PC-9 (cell line): ENCODE measurements around the gene IDI1. TPM values are rescaled to one million over a fixed set of nuclear protein-coding genes. Genes with fewer than 3 reads are reported as not detected.
"Not testable (repeated sequence)": the region's sequence is repeated elsewhere in the genome, so short reads cannot be mapped to it uniquely, and the experiment has no call there.

ENCODE experiments used
- BruUV-seq: library from RNA; stranded (reverse); fragments of 400-500 nt; replicated peaks from 2 replicates; lab custom pipeline; 2021; lab: Mats Ljungman, UMichigan
- CTCF ChIA-PET: fragments of 300-600 bp; sonication (Branson Sonifier 250); formaldehyde crosslinking; loops from one replicate; lab custom pipeline; 2022; ENCODE audit warnings: antibody characterized with exemption; lab: Charles Lee
- POLR2A ChIA-PET: fragments of 300-600 bp; sonication (Branson Sonifier 250); formaldehyde crosslinking; loops from one replicate; lab custom pipeline; 2022; ENCODE audit warnings: antibody characterized with exemption; ENCODE audit not compliant: unreplicated experiment; lab: Charles Lee
- DNase-seq, 2 experiments: peaks; one replicate each; pipeline versions ENCODE4 v3.0.0 to v3.0.0-alpha.2; 2015 to 2022; ENCODE audit warnings: mixed read lengths in 1 of 2
- H2AFZ ChIP-seq: fragments of 200-600 bp; sonication (generic); 2 replicates; pipeline ENCODE4 v1.8.1; 2017; ENCODE audit warnings: antibody characterized with exemption
- H3F3A ChIP-seq: fragments of 200-600 bp; sonication (generic); 2 replicates; pipeline ENCODE4 v1.8.1; 2017; ENCODE audit warnings: antibody characterized with exemption, mild to moderate bottlenecking, low read depth; ENCODE audit not compliant: insufficient read depth
- H3K27ac ChIP-seq: fragments of 200-600 bp; sonication (generic); 2 replicates; pipeline ENCODE4 v1.6.1; 2016; ENCODE audit warnings: mixed run types
- H3K27me3 ChIP-seq: fragments of 200-600 bp; sonication (generic); 2 replicates; pipeline ENCODE4 v1.6.1; 2016; ENCODE audit warnings: low read depth, mixed run types; ENCODE audit not compliant: insufficient read depth
- H3K36me3 ChIP-seq: fragments of 200-600 bp; sonication (generic); 2 replicates; pipeline ENCODE4 v1.6.1; 2016; ENCODE audit warnings: low read depth, mixed run types
- H3K4me1 ChIP-seq: fragments of 200-600 bp; sonication (generic); replicated peaks from 2 replicates; pipeline ENCODE4 v1.6.1; 2016; ENCODE audit warnings: mixed run types; ENCODE audit not compliant: insufficient read depth
- H3K4me2 ChIP-seq: fragments of 200-600 bp; sonication (generic); 2 replicates; pipeline ENCODE4 v1.6.1; 2017; ENCODE audit warnings: mixed run types
- H3K4me3 ChIP-seq: fragments of 200-600 bp; sonication (generic); 2 replicates; pipeline ENCODE4 v1.6.1; 2016; ENCODE audit warnings: mixed run types
- H3K79me2 ChIP-seq: fragments of 200-600 bp; sonication (generic); 2 replicates; pipeline ENCODE4 v1.6.1; 2017; ENCODE audit warnings: low read depth, mixed run types
- H3K9me2 ChIP-seq: fragments of 200-600 bp; sonication (generic); 2 replicates; pipeline ENCODE4 v1.8.1; 2017; ENCODE audit warnings: mild to moderate bottlenecking; ENCODE audit not compliant: insufficient read depth
- H3K9me3 ChIP-seq: fragments of 200-600 bp; sonication (generic); 2 replicates; pipeline ENCODE4 v1.8.1; 2016; ENCODE audit warnings: low read depth; ENCODE audit not compliant: insufficient read depth
- H4K20me1 ChIP-seq: fragments of 200-600 bp; sonication (generic); 2 replicates; pipeline ENCODE4 v1.8.1; 2017; ENCODE audit not compliant: insufficient read depth
- EZH2 ChIP-seq: fragments of 200-600 bp; sonication (generic); IDR thresholded peaks from 2 replicates; pipeline ENCODE4 v1.8.0; 2017; ENCODE audit warnings: antibody characterized with exemption, low read depth
- intact Hi-C: fragments of 100-400 bp; cut with micrococcal nuclease; formaldehyde crosslinking; loops from one replicate; pipeline ENCODE4 v1.10.0; 2022; ENCODE audit not compliant: unreplicated experiment
- total RNA-seq: library from RNA; stranded (reverse); gene quantifications from 2 replicates; pipeline ENCODE4 v1.2.3, GENCODE V29; 2021
- TF ChIP-seq, protein P1 (sequence below): fragments of 200-600 bp; sonication (generic); conservative IDR thresholded peaks from 2 replicates; pipeline ENCODE4 v1.6.1; 2017; ENCODE audit warnings: mixed run types, antibody characterized with exemption, mild to moderate bottlenecking, moderate library complexity

The IDI1 gene
- total RNA-seq, 1 experiment from 2014 or later = 57.7 TPM

DNA sequence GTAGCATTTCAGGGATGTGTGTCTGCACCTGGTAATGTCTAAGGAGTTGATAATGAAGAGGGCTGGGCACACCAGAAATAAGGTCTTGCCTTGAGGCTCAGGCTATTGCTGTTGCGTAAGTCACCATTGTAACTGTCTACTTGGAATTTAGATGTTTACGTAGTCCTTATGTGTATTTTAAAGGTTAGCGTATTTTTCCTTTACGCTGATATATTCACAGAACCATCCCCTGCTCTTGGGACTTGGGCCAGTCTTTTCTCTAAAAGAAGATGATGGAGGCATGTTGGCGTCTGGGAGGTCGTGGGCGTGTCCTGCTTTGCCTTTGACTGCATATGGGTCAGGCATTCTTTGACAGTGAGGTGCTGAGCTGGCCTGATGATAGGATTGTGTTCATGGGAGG lies 22.0 kb upstream of the IDI1 start:
- H3K9me2 ChIP-seq = no peaks in the 10 kb centered on the region
- POLR2A ChIA-PET = no interaction called here
- no peak overlapping the region for H3K4me2 ChIP-seq
- H3K79me2 ChIP-seq = 0 out of 2 replicates have a peak, but pooled peaks cover 3% of the 10 kb centered on the region
- no TSS peak for BruUV-seq
- no peaks in the 10 kb centered on the region for H3F3A ChIP-seq
- intact Hi-C loops = no loop called here
- H3K36me3 ChIP-seq = no peaks in the 10 kb centered on the region
- H3K4me3 ChIP-seq = no peak overlapping the region
- DNase-seq = no peak
- no peaks in the 10 kb centered on the region; the same call in 1 of the 2 replicates for H4K20me1 ChIP-seq
- H3K9me3 ChIP-seq = no peaks in the 10 kb centered on the region
- H2AFZ ChIP-seq = no peak overlapping the region
- no peak overlapping the region for H3K27ac ChIP-seq
- H3K27me3 ChIP-seq = no peaks in the 10 kb centered on the region
- CTCF ChIA-PET = no interaction called here
- no peak for TF ChIP-seq EZH2
- H3K4me1 ChIP-seq = no peaks in the 10 kb centered on the region

DNA sequence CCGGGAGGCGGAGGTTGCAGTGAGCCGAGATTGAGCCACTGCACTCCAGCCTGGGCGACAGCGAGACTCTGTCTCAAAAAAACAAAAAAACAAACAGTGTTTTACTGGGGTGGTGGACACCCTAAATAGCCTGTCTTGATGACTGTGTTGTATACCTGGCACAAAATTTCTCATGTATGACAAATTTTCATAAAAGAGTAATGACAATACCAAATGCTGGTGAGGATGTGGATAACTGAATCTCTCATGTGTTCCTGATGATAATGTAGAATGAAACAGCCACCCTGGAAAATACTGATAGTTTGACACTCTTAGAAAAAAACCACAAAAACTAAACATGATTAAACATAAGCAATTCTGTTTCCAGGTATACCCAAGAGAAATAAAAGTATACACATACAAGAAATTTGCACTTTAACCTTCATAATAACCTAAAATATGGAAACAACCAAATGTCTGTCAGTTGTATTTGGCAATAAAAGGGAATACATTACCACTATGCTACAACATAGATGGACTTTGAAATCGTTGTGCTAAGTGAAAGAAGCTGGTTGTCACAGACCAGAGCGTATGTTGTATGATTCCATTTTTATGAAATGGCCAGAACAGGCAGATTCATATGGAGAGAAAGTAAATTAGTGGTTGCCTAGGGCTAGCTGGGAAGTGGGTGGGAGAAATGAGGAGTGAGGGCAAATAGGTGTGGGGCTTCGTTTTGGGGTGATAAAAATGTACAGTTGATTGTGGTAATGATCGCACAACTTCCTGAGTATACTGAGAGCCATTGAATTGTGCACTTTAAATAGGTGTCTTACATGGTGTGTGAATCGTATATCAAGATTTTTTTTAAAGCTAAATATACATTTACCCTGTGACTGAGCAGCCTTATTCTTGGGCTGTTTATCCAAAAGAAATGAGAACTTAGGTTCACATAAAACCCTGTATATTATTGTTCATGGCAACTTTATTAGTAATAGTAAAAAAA lies 19.8 kb upstream of the IDI1 start:
- H3K27ac ChIP-seq = no peak overlapping the region
- no peaks in the 10 kb centered on the region for H3F3A ChIP-seq
- H3K79me2 ChIP-seq = 0 out of 2 replicates have a peak, but pooled peaks cover 3% of the 10 kb centered on the region
- H3K9me2 ChIP-seq = no peaks in the 10 kb centered on the region
- TF ChIP-seq, protein P1, sequence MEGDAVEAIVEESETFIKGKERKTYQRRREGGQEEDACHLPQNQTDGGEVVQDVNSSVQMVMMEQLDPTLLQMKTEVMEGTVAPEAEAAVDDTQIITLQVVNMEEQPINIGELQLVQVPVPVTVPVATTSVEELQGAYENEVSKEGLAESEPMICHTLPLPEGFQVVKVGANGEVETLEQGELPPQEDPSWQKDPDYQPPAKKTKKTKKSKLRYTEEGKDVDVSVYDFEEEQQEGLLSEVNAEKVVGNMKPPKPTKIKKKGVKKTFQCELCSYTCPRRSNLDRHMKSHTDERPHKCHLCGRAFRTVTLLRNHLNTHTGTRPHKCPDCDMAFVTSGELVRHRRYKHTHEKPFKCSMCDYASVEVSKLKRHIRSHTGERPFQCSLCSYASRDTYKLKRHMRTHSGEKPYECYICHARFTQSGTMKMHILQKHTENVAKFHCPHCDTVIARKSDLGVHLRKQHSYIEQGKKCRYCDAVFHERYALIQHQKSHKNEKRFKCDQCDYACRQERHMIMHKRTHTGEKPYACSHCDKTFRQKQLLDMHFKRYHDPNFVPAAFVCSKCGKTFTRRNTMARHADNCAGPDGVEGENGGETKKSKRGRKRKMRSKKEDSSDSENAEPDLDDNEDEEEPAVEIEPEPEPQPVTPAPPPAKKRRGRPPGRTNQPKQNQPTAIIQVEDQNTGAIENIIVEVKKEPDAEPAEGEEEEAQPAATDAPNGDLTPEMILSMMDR = no peak
- no peak for TF ChIP-seq EZH2
- POLR2A ChIA-PET = interaction anchor here (0.9 kb wide), 1 partner anchor 42 kb away, joined by 8 read pairs; no protein-coding TSS in a partner anchor
- no TSS peak for BruUV-seq
- H3K4me1 ChIP-seq = no peaks in the 10 kb centered on the region
- no peaks in the 10 kb centered on the region; the same call in 1 of the 2 replicates for H4K20me1 ChIP-seq
- no peaks in the 10 kb centered on the region for H3K27me3 ChIP-seq
- no peak for DNase-seq
- no peaks in the 10 kb centered on the region for H3K36me3 ChIP-seq
- intact Hi-C loops = no loop called here
- CTCF ChIA-PET = no interaction called here
- no peaks in the 10 kb centered on the region for H3K9me3 ChIP-seq
- no peak overlapping the region for H3K4me2 ChIP-seq
- H2AFZ ChIP-seq = no peak overlapping the region
- H3K4me3 ChIP-seq = no peak overlapping the region

- H3F3A ChIP-seq, H3K4me3 ChIP-seq, BruUV-seq, intact Hi-C loops, H3K27ac ChIP-seq, DNase-seq, H3K27me3 ChIP-seq, H3K36me3 ChIP-seq, H3K79me2 ChIP-seq, POLR2A ChIA-PET, H3K9me3 ChIP-seq, CTCF ChIA-PET, H4K20me1 ChIP-seq, H3K4me2 ChIP-seq, H2AFZ ChIP-seq, H3K4me1 ChIP-seq, H3K9me2 ChIP-seq: not testable (repeated sequence)
These were observed 17.8 kb upstream of the IDI1 start for GRCh38 chr10:1066734-1067133.

- ChIA-PET POLR2A (interaction anchor here (0.7 kb wide), 1 partner anchor 35 kb away, joined by 5 read pairs; no protein-coding TSS in a partner anchor), CTCF (no interaction called here)
- H3K4me1 ChIP-seq = no peaks in the 10 kb centered on the region
- no peaks in the 10 kb centered on the region for H3K9me3 ChIP-seq
- no peak overlapping the region for H3K27ac ChIP-seq
- H3K4me3 ChIP-seq = no peak overlapping the region
- TF ChIP-seq, protein P1 = no peak
- TF ChIP-seq EZH2 = no peak
- no TSS peak for BruUV-seq
- H3K4me2 ChIP-seq = no peak overlapping the region
- H3K79me2 ChIP-seq = peaks cover 20% of the 10 kb centered on the region
- H3F3A ChIP-seq = no peaks in the 10 kb centered on the region
- no peak for DNase-seq
- no peaks in the 10 kb centered on the region for H3K36me3 ChIP-seq
- no peaks in the 10 kb centered on the region for H3K27me3 ChIP-seq
- H4K20me1 ChIP-seq = no peaks in the 10 kb centered on the region; the same call in 1 of the 2 replicates
- no peak overlapping the region for H2AFZ ChIP-seq
- intact Hi-C loops = no loop called here
- no peaks in the 10 kb centered on the region for H3K9me2 ChIP-seq
These were observed 16.0 kb upstream of the IDI1 start for GRCh38 chr10:1064964-1065247.
